ENCODE results near the gene IRF2. TPM values are rescaled to one million over a fixed set of nuclear protein-coding genes. Genes with fewer than 3 reads are reported as not detected.

The IRF2 gene
- polyA plus RNA-seq, 1 experiment = 28.7 TPM

DNA sequence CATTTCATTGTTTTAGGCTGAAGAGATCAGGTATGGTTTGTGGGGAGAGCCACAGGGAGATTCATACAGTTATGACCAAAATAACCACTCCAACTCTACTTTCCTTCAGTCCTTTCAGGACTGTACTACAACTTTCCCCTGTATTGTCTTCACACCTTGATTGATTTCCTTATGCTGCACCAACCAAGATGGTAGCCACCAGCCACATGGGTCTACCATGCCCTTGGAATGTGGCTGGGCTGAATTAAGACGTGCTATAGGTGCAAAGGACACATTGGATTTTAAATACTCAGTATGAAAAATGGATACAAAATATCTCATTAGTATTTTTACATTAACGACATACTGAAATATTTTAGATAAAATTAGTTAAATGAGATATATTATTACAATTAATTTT is 11.2 kb downstream of the IRF2 start:
- POLR2A ChIA-PET = no interaction called here
- Histone ChIP-seq H3K36me3 (ENCODE audit: control insufficient read depth, insufficient read depth, low read length) (no peaks in the 10 kb centered on the region), H3K4me3 (ENCODE audit: low read depth, low read length) (no peak overlapping the region), H3K27me3 (ENCODE audit: control insufficient read depth, insufficient read depth, low read length) (no peaks in the 10 kb centered on the region)
- CTCF ChIA-PET = no interaction called here
- TF ChIP-seq CTCF (IDR thresholded peaks at IDR 0.05; ENCODE audit: insufficient read depth, low read depth, low read length) = no peak
- DNase-seq (ENCODE audit: low read depth) = no peak

DNA sequence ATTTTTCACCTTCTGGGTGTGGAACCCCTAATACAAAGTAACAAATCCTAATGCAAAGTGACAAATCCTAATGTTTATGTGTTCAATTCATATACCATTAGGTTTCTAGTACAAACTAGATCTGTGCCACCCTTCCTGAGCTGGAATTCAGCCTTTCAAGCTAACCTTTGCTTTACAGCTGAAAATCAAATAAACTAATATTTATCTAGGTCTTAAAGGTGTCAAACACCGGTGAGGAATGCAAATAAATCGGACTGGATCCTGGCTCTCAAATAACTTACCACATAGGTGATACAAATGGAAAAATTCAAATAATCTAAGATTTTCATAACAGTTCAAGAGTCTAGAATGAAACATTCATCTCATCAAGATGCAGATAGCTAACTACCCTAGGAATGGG is 11.6 kb downstream of the IRF2 start:
- ChIA-PET POLR2A (no interaction called here), CTCF (no interaction called here)
- no peak for DNase-seq (ENCODE audit: low read depth)
- Histone ChIP-seq H3K36me3 (ENCODE audit: control insufficient read depth, insufficient read depth, low read length) (no peaks in the 10 kb centered on the region), H3K27me3 (ENCODE audit: control insufficient read depth, insufficient read depth, low read length) (no peaks in the 10 kb centered on the region), H3K4me3 (ENCODE audit: low read depth, low read length) (no peak overlapping the region)
- TF ChIP-seq CTCF (IDR thresholded peaks at IDR 0.05; ENCODE audit: insufficient read depth, low read depth, low read length) = no peak

GRCh38 chr4:184461711-184462441 is 12.5 kb downstream of the IRF2 start:
- no peaks in the 10 kb centered on the region for H3K36me3 ChIP-seq (ENCODE audit: control insufficient read depth, insufficient read depth, low read length)
- no peak overlapping the region for H3K4me3 ChIP-seq (ENCODE audit: low read depth, low read length)
- no peak for TF ChIP-seq CTCF (IDR thresholded peaks at IDR 0.05; ENCODE audit: insufficient read depth, low read depth, low read length)
- CTCF ChIA-PET = no interaction called here
- POLR2A ChIA-PET = no interaction called here
- H3K27me3 ChIP-seq (ENCODE audit: control insufficient read depth, insufficient read depth, low read length) = no peaks in the 10 kb centered on the region
- no peak for DNase-seq (ENCODE audit: low read depth)

DNA sequence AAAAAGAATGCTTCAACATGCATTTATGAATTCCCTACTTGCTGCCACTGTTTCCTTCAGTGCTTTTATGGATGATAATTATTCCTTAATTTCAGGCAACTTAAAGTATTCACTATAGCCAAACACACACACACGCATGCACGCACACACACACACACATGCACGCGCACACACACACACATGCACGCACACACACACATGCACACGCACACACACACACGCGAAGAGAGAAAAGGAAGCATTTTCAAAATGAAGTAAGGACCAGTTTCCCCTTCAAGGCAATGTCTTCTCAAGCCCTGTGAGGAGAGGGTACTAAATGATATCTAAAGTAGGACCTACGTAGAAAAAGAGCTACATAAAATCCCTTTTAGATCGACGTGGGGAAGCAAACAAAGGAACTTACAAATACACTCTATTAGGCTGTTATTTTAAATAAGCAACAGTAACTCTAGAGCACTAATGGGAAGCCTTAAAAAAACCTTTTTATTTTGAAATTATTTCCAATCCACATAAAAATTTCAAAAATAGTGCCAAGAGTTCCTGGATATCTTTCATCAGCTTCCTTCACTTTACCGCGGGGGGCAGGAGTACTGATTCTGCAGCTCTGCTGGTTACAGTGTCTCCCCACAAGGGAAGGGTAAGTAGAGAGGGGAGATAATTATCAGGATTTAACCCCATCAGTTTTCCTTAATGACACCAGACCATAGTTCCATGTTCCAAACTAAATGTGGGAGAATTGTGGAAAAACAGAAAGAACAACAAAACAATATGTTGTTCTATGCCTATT is 13.7 kb downstream of the IRF2 start:
- Histone ChIP-seq H3K4me3 (ENCODE audit: low read depth, low read length) (no peak overlapping the region), H3K36me3 (ENCODE audit: control insufficient read depth, insufficient read depth, low read length) (no peaks in the 10 kb centered on the region), H3K27me3 (ENCODE audit: control insufficient read depth, insufficient read depth, low read length) (no peaks in the 10 kb centered on the region)
- ChIA-PET POLR2A (no interaction called here), CTCF (no interaction called here)
- DNase-seq (ENCODE audit: low read depth) = no peak
- TF ChIP-seq CTCF (IDR thresholded peaks at IDR 0.05; ENCODE audit: insufficient read depth, low read depth, low read length) = no peak

- no peak for TF ChIP-seq CTCF (IDR thresholded peaks at IDR 0.05; ENCODE audit: insufficient read depth, low read depth, low read length)
- Histone ChIP-seq H3K4me3 (ENCODE audit: low read depth, low read length) (no peak overlapping the region), H3K36me3 (ENCODE audit: control insufficient read depth, insufficient read depth, low read length) (no peaks in the 10 kb centered on the region), H3K27me3 (ENCODE audit: control insufficient read depth, insufficient read depth, low read length) (no peaks in the 10 kb centered on the region)
- no peak for DNase-seq (ENCODE audit: low read depth)
- POLR2A ChIA-PET = no interaction called here
- CTCF ChIA-PET = interaction anchor here (0.8 kb wide), 2 partner anchors 9 to 195 kb away, joined by 3 to 4 read pairs; no protein-coding TSS in a partner anchor
Measured at GRCh38 chr4:184459413-184459812, 14.9 kb downstream of the IRF2 start.

All from BJ (cell line).